GM23248 (cell line): Measurements from ENCODE around the gene MBP.

Source experiments
- EZH2 ChIP-seq: fragments of 200-600 bp; sonication (generic); IDR thresholded peaks from 2 replicates; pipeline ENCODE4 v1.6.1; 2018; ENCODE audit warnings: antibody characterized with exemption, mild to moderate bottlenecking; ENCODE audit not compliant: insufficient read depth, poor library complexity, severe bottlenecking
- EZH2phosphoT487 ChIP-seq: fragments of 200-600 bp; sonication (generic); IDR thresholded peaks from 2 replicates; pipeline ENCODE4 v1.6.1; 2018; ENCODE audit warnings: antibody characterized with exemption, moderate library complexity, mild to moderate bottlenecking, low read depth; ENCODE audit not compliant: insufficient read depth

- no peak for TF ChIP-seq EZH2phosphoT487
- no peak for TF ChIP-seq EZH2
Measured at GRCh38 chr18:76981396-76981968, 151.1 kb downstream of the MBP start.
